GM18858 (cell line): ENCODE data around the gene TMEM212.
"Not testable (repeated sequence)": the region's sequence is repeated elsewhere in the genome, so short reads cannot be mapped to it uniquely, and the experiment has no call there.

Source experiments
- ATAC-seq: cut with Tn5 transposase; IDR thresholded peaks from one replicate; pipeline ENCODE4 v1.9.1; 2021; ENCODE audit not compliant: unreplicated experiment

TMEM212 gene

GRCh38 chr3:171812811-171813210, 30.3 kb upstream of the TMEM212 start:
- ATAC-seq, result no peak

- ATAC-seq, result no peak
Observed at GRCh38 chr3:171813278-171813896, 29.8 kb upstream of the TMEM212 start.

GRCh38 chr3:171813897-171814460, 29.2 kb upstream of the TMEM212 start:
- ATAC-seq, result peak; percentile 27

GRCh38 chr3:171814662-171815061, 28.5 kb upstream of the TMEM212 start:
- not testable (repeated sequence) for ATAC-seq

GRCh38 chr3:171815973-171816595, 27.1 kb upstream of the TMEM212 start:
- ATAC-seq, result no peak

GRCh38 chr3:171817074-171817800, 25.9 kb upstream of the TMEM212 start:
- ATAC-seq, result no peak

GRCh38 chr3:171821044-171821443, 22.1 kb upstream of the TMEM212 start:
- no peak for ATAC-seq

- no peak for ATAC-seq
Observed at GRCh38 chr3:171821778-171822358, 21.3 kb upstream of the TMEM212 start.

- peak; percentile 39 for ATAC-seq
Observed at GRCh38 chr3:171822431-171823106, 20.6 kb upstream of the TMEM212 start.

- ATAC-seq, result no peak
Observed at GRCh38 chr3:171824116-171824515, 19.0 kb upstream of the TMEM212 start.

- ATAC-seq, result no peak
Observed at GRCh38 chr3:171824824-171825221, 18.3 kb upstream of the TMEM212 start.

- ATAC-seq, result no peak
Observed at GRCh38 chr3:171825222-171825828, 17.8 kb upstream of the TMEM212 start.

- no peak for ATAC-seq
Observed at GRCh38 chr3:171827385-171827784, 15.8 kb upstream of the TMEM212 start.

- ATAC-seq, result no peak
Observed at GRCh38 chr3:171827836-171828458, 15.2 kb upstream of the TMEM212 start.

- no peak for ATAC-seq
Observed at GRCh38 chr3:171828902-171829770, 14.0 kb upstream of the TMEM212 start.

- peak; percentile 47 for ATAC-seq
Observed at GRCh38 chr3:171829841-171830517, 13.2 kb upstream of the TMEM212 start.

GRCh38 chr3:171830518-171830875, 12.7 kb upstream of the TMEM212 start:
- no peak for ATAC-seq

- ATAC-seq, result no peak
Observed at GRCh38 chr3:171831936-171832335, 11.2 kb upstream of the TMEM212 start.

GRCh38 chr3:171832989-171833388, 10.2 kb upstream of the TMEM212 start:
- no peak for ATAC-seq
